ENCODE measurements around the gene PLEKHA7. TPM values are rescaled to one million over a fixed set of nuclear protein-coding genes. Genes with fewer than 3 reads are reported as not detected.

The PLEKHA7 gene
- total and polyA plus RNA-seq, 8 donors, result 14.9 to 29.9 (median 20.0) TPM

DNA sequence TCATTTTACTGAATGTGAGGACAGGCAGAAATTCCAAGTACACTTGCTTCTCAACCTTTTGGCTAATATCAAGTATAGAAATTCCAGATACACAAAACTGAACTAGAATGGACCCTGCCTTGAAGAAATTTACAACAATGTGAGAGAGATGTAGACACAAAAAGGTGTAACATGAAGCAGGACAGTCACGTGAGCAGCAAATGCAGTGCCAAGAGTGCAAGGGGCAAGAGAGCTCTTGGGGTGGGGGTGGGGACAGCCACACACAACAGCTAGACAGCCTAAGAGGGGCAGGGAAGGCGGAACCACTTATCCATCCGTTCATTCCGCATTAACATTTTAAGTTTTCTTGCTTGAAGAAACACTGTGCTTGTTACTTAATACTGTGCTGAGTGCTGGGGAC is 28.9 kb downstream of the PLEKHA7 start:
- Histone ChIP-seq H3K27me3 (no peaks in the 10 kb centered on the region), H3K4me3 (no peak overlapping the region), H3K36me3 (no peaks in the 10 kb centered on the region), H3K27ac (peak overlapping the region; percentile 44 to 92 (median 85)), H3K4me1 (peaks cover 60 to 66% (median 62%) of the 10 kb centered on the region in 3 donors), H3K9me3 (no peaks in the 10 kb centered on the region)
- WGBS, 2 donors, result 44 to 56% methylated on average over 4 of the region's 4 CpGs
- FAIRE-seq, result no peak
- intact Hi-C loops (cut with DNase I), result no loop called here
- ATAC-seq, result no peak
- peak in 1 of 6 donors; percentile 48 for DNase-seq
- TF ChIP-seq, protein P1, sequence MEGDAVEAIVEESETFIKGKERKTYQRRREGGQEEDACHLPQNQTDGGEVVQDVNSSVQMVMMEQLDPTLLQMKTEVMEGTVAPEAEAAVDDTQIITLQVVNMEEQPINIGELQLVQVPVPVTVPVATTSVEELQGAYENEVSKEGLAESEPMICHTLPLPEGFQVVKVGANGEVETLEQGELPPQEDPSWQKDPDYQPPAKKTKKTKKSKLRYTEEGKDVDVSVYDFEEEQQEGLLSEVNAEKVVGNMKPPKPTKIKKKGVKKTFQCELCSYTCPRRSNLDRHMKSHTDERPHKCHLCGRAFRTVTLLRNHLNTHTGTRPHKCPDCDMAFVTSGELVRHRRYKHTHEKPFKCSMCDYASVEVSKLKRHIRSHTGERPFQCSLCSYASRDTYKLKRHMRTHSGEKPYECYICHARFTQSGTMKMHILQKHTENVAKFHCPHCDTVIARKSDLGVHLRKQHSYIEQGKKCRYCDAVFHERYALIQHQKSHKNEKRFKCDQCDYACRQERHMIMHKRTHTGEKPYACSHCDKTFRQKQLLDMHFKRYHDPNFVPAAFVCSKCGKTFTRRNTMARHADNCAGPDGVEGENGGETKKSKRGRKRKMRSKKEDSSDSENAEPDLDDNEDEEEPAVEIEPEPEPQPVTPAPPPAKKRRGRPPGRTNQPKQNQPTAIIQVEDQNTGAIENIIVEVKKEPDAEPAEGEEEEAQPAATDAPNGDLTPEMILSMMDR (IDR thresholded peaks at IDR 0.05), result no peak

DNA sequence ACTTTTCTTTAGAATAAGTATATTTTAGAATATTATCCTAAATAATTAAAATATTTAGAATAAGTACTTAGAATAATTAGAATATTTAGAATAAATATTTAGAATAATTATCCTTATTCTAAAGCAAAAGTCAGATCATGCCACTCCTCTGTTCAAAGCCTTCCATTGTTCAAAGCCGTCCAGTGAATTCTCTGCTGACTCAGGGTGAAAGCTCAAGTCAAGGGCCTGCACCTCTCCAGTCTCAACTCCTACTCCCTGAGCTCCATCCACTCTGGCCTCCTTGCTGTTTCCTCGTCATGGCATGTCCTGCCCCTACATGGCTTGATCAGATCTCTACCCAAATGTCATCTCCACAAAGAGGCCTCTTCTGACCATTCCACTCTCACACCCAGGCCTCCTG is 30.0 kb downstream of the PLEKHA7 start:
- H3K36me3 ChIP-seq, result no peaks in the 10 kb centered on the region
- no peak overlapping the region for H3K4me3 ChIP-seq
- WGBS, 2 donors, result 81 to 82% methylated on average over 2 of the region's 2 CpGs
- H3K27me3 ChIP-seq, result no peaks in the 10 kb centered on the region
- H3K27ac ChIP-seq, result peak overlapping the region in 2 of 4 donors; percentile 86 to 92
- DNase-seq (no peak), FAIRE-seq (no peak), ATAC-seq (no peak)
- peaks cover 69 to 70% (median 69%) of the 10 kb centered on the region in 3 donors for H3K4me1 ChIP-seq
- no peaks in the 10 kb centered on the region for H3K9me3 ChIP-seq
- TF ChIP-seq, protein P1 (IDR thresholded peaks at IDR 0.05), result no peak
- intact Hi-C loops (cut with DNase I), result no loop called here

DNA sequence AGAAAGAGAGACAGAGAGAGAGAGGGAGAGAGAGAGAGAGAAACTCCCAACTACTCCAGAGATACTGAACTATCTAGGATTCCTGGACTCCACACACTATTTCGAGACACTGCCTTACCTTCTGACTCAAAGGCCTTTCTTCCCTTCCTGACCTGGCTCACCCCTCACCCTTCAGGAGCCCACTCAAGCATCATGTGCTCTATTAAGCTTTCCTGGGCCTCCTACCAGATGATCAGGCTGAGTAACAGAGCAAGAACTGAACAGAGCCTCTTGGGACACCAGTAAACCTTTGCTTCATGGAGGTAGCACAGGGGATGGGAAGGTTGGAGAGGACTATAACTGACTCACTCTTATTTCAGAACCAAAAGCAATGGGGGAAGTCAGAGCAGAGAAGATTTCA is 31.4 kb downstream of the PLEKHA7 start:
- Histone ChIP-seq H3K9me3 (no peaks in the 10 kb centered on the region), H3K27ac (peak overlapping the region; percentile 71 to 92 (median 84)), H3K27me3 (no peaks in the 10 kb centered on the region), H3K4me3 (no peak overlapping the region), H3K4me1 (peaks cover 61 to 68% (median 65%) of the 10 kb centered on the region in 3 donors), H3K36me3 (no peaks in the 10 kb centered on the region)
- intact Hi-C loops (cut with DNase I), result no loop called here
- WGBS, 2 donors, result 63 to 64% methylated on average over 1 of the region's 1 CpG
- ATAC-seq (no peak), FAIRE-seq (no peak), DNase-seq (no peak)
- TF ChIP-seq, protein P1 (IDR thresholded peaks at IDR 0.05), result no peak

DNA sequence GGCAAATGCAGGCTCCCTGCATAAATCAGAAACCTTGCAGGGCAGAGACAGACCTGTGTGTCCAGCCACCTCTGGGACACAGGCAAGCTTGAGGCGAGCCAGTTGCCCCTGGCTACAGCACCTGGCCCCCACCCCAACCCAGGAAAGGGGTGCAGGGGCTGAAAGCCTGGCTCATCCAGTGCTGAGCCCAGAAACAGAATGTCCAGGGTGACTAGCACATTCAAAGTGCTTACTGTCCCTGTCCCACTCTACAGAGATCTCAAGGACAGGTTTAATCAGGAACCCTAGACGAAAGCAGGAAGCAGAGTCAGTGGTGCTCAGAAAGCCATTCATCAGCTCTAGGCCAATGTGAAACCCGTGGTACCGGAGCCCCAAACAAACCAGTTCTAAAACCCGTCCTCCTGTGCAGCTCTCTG is 31.9 kb downstream of the PLEKHA7 start:
- peak overlapping the region; percentile 71 to 92 (median 84) for H3K27ac ChIP-seq
- intact Hi-C loops (cut with DNase I), result no loop called here
- TF ChIP-seq, protein P1 (IDR thresholded peaks at IDR 0.05), result no peak
- no peak for FAIRE-seq
- 9 to 13% methylated on average over 5 of the region's 5 CpGs for WGBS, 2 donors
- peak; percentile 25 to 51 (median 48) for ATAC-seq
- no peak overlapping the region for H3K4me3 ChIP-seq
- H3K27me3 ChIP-seq, result no peaks in the 10 kb centered on the region
- H3K9me3 ChIP-seq, result no peaks in the 10 kb centered on the region
- peak in 2 of 6 donors; percentile 47 for DNase-seq
- no peaks in the 10 kb centered on the region for H3K36me3 ChIP-seq
- H3K4me1 ChIP-seq, result peaks cover 61 to 63% (median 62%) of the 10 kb centered on the region in 3 donors

DNA sequence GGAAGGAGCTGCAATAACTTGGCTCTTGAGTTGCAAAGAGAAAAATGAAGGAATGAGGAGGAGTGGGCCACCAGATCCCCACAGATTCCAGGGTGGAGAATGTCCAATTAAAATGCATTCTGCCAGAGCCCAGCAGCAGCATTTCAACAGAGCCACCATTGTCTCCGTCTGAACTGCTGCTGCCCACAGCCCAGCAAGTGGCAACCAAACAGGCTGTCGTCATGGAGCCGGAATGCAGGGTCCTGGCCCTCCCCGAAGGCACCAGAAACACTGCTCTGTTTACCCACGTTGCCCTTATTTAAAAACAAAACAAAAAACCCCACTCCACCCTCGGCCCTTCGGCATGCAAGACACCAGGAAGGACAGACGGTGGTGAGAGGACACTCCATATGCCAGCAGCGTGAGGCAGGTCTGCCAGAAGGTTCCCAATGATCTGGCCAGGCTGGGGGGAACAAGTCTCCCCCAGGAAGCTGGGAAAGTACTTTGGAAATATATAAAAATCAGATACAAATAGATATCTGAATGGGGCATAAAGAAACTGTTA is 32.5 kb downstream of the PLEKHA7 start:
- intact Hi-C loops (cut with DNase I), result no loop called here
- no peaks in the 10 kb centered on the region for H3K36me3 ChIP-seq
- ATAC-seq (peak; percentile 60 to 74 (median 62)), DNase-seq (peak in 4 of 6 donors; percentile 49 to 74 (median 70)), FAIRE-seq (no peak)
- H3K4me3 ChIP-seq, result no peak overlapping the region
- TF ChIP-seq, protein P1 (IDR thresholded peaks at IDR 0.05), result no peak
- H3K27me3 ChIP-seq, result no peaks in the 10 kb centered on the region
- H3K4me1 ChIP-seq, result peaks cover 57 to 66% (median 57%) of the 10 kb centered on the region in 3 donors
- no peaks in the 10 kb centered on the region for H3K9me3 ChIP-seq
- H3K27ac ChIP-seq, result peak overlapping the region; percentile 71 to 92 (median 84)
- WGBS, 2 donors, result 41% methylated on average over 9 of the region's 9 CpGs
